Transverse colon (tissue), 4 donors: ENCODE data around the gene SYS1. TPM values are rescaled to one million over a fixed set of nuclear protein-coding genes. Genes with fewer than 3 reads are reported as not detected.

Source experiments
- DNase-seq: peaks from one replicate; pipeline ENCODE4 v3.0.0-alpha.2; 2019
- H3K27ac ChIP-seq, 4 donors: fragments of 200-600 bp; sonication (generic); 2 replicates each; pipeline ENCODE4 v1.5.1; 2016 to 2018; ENCODE audit warnings: inconsistent platforms in 4 of 4
- H3K27me3 ChIP-seq: fragments of 200-600 bp; sonication (generic); 2 replicates; pipeline ENCODE4 v1.5.1; 2017; ENCODE audit warnings: inconsistent platforms
- H3K36me3 ChIP-seq, 4 donors: fragments of 200-600 bp; sonication (generic); 2 replicates each; pipeline ENCODE4 v1.5.1; 2017 to 2019; ENCODE audit warnings: inconsistent platforms in 4 of 4
- H3K4me1 ChIP-seq, 4 donors: fragments of 200-600 bp; sonication (generic); 2 replicates each; pipeline ENCODE4 v1.5.1; 2017 to 2020; ENCODE audit warnings: inconsistent platforms in 4 of 4
- H3K4me3 ChIP-seq, 4 donors: fragments of 200-600 bp; sonication (generic); 1 replicate in 1 of 4; 2 replicates in 3 of 4; pipeline versions ENCODE4 v1.5.1 to v1.6.1; 2017 to 2019; ENCODE audit warnings: inconsistent platforms in 4 of 4
- H3K9me3 ChIP-seq, 2 donors: fragments of 200-600 bp; sonication (generic); 2 replicates each; pipeline ENCODE4 v1.5.1; 2017 to 2019; ENCODE audit warnings: inconsistent platforms in 2 of 2
- EP300 ChIP-seq: sonication (generic); formaldehyde crosslinking; IDR thresholded peaks from one replicate; pipeline ENCODE4 v1.6.1; 2017; ENCODE audit warnings: antibody characterized with exemption, low read depth
- POLR2A ChIP-seq: fragments of 450-650 bp; IDR thresholded peaks from one replicate; pipeline ENCODE4 v1.6.1; 2016; ENCODE audit warnings: antibody characterized with exemption, mild to moderate bottlenecking, moderate library complexity
- POLR2AphosphoS5 ChIP-seq, 3 donors: sonication (generic); formaldehyde crosslinking; IDR thresholded peaks; one replicate each; pipeline ENCODE4 v1.6.1; 2016; ENCODE audit warnings: antibody characterized with exemption in 3 of 3
- WGBS, 2 donors: methylation state at CpG; one replicate each; pipeline ENCODE4 v1.1.5; 2018; ENCODE audit warnings: low coverage in 1 of 2; 5-methylcytosine and 5-hydroxymethylcytosine counted together
- in situ Hi-C, 4 donors: fragments of 200-750 bp; cut with MboI; loops; one replicate each; pipeline versions ENCODE4 v1.15.0 to v1.15.1; 2017; ENCODE audit warnings: low sequenced_read_pairs in 3 of 4, low pct_ligation_motif_present in 1 of 4, low pct_unique_long_range_greater_than_20kb in 1 of 4
- intact Hi-C: fragments of 100-400 bp; cut with DNase I; formaldehyde crosslinking; loops from one replicate; pipeline ENCODE4 v1.15.1; 2023; ENCODE audit warnings: low total_unique reads
- total RNA-seq, 4 donors: library from RNA; depleted of rRNA; stranded (reverse); fragments of >200 nt; gene quantifications; one replicate each; pipeline ENCODE4 v1.1.0, GENCODE V29; 2016
- TF ChIP-seq, protein P1 (sequence below), 5 experiments: fragments of 200-600 bp in 3 of 5; fragments of 450-650 bp in 2 of 5; sonication (generic) in 3 of 5; IDR thresholded peaks; 1 replicate in 2 of 5; 2 replicates in 3 of 5; pipeline ENCODE4 v1.5.1; 2016 to 2017; ENCODE audit warnings: antibody characterized with exemption in 5 of 5, inconsistent platforms in 3 of 5, mild to moderate bottlenecking in 2 of 5, moderate library complexity in 1 of 5

SYS1 gene
- total RNA-seq, 4 donors from 2014 or later, result 5.6 to 64.7 (median 38.4) TPM

DNA sequence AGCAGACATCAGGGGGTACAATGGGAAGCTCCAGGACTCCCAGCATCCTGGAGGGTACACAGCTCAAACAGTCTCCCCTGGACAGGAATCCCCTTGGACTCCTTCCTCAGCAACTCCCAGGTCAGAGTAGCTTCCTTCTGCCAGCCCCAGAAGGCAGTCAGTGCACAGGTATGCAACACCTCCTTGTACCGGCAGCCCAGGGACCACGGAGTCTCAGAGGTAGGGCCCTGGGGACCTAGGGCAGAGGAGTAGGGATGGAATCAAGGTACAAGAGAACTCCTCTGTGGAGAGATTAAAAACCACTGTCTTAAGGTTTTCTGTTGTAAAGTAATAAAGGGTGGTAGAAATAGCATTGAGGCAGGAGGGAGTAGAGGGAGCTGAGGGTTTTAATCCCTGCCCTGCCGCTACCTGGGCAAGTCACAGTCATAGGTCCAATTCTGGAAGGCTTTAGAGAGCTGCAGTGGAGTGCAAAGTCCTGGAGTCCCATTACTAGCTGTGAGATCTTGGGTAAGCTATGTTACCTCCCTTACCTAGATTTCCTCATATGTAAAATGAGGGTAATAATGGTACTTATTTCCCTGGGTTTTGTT, 7.7 kb downstream of the SYS1 start:
- in situ Hi-C loops (loop anchor here in 3 of 4 donors (10.0 kb wide), 2 partner anchors 64 to 74 kb away; no protein-coding TSS in a partner anchor), intact Hi-C loops (loop anchor here (5.0 kb wide), 2 partner anchors 53 to 67 kb away; no protein-coding TSS in a partner anchor)
- Histone ChIP-seq H3K4me3 (no peak overlapping the region), H3K27ac (peak overlapping the region in 1 of 4 donors; percentile 13), H3K9me3 (no peaks in the 10 kb centered on the region), H3K27me3 (no peaks in the 10 kb centered on the region), H3K4me1 (peaks cover 8 to 33% (median 14%) of the 10 kb centered on the region in 4 donors), H3K36me3 (peaks cover 0 to 25% (median 9%) of the 10 kb centered on the region in 4 donors)
- TF ChIP-seq POLR2A (no peak), EP300 (no peak), POLR2AphosphoS5 (IDR thresholded peaks at IDR 0.05) (no peak)
- TF ChIP-seq, protein P1, sequence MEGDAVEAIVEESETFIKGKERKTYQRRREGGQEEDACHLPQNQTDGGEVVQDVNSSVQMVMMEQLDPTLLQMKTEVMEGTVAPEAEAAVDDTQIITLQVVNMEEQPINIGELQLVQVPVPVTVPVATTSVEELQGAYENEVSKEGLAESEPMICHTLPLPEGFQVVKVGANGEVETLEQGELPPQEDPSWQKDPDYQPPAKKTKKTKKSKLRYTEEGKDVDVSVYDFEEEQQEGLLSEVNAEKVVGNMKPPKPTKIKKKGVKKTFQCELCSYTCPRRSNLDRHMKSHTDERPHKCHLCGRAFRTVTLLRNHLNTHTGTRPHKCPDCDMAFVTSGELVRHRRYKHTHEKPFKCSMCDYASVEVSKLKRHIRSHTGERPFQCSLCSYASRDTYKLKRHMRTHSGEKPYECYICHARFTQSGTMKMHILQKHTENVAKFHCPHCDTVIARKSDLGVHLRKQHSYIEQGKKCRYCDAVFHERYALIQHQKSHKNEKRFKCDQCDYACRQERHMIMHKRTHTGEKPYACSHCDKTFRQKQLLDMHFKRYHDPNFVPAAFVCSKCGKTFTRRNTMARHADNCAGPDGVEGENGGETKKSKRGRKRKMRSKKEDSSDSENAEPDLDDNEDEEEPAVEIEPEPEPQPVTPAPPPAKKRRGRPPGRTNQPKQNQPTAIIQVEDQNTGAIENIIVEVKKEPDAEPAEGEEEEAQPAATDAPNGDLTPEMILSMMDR (IDR thresholded peaks at IDR 0.05), result no peak
- DNase-seq, result no peak
- 64 to 80% methylated on average over 1 to 3 of the region's 3 CpGs for WGBS, 2 donors

DNA sequence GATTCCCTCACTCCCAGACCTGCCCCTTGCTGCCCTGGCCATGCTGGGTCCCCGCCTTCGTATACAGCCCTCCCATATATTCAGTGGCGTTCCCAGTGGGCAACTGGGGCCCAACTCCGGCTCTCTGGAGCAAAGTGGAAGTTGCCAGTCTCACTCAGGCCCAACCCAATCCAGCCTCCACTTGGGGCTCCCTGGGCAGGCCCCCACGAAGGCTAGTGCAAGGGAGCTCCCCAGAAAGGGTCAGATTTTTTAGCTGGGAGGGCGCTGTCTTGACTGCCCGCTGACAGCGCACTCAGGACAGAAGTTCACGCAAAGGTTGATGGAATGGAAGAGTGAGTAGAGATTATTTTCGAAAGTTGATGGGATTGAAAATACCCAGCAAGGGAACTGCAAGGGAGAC, 9.3 kb downstream of the SYS1 start:
- 97 to 98% methylated on average over 6 to 10 of the region's 10 CpGs for WGBS, 2 donors
- Histone ChIP-seq H3K27ac (peak overlapping the region in 3 of 4 donors; percentile 78 to 91 (median 84)), H3K9me3 (no peaks in the 10 kb centered on the region), H3K27me3 (no peaks in the 10 kb centered on the region), H3K4me3 (no peak overlapping the region), H3K36me3 (peaks cover 0 to 10% (median 5%) of the 10 kb centered on the region in 4 donors), H3K4me1 (peaks cover 8 to 32% (median 14%) of the 10 kb centered on the region in 4 donors)
- no peak for TF ChIP-seq EP300
- TF ChIP-seq, protein P1 (IDR thresholded peaks at IDR 0.05), result no peak
- TF ChIP-seq POLR2AphosphoS5 (IDR thresholded peaks at IDR 0.05), result no peak
- TF ChIP-seq POLR2A, result no peak
- in situ Hi-C loops, result loop anchor here in 3 of 4 donors (10.0 kb wide), 2 partner anchors 63 to 73 kb away; no protein-coding TSS in a partner anchor
- intact Hi-C loops, result loop anchor here (5.0 kb wide), 2 partner anchors 55 to 65 kb away; no protein-coding TSS in a partner anchor
- DNase-seq, result no peak

DNA sequence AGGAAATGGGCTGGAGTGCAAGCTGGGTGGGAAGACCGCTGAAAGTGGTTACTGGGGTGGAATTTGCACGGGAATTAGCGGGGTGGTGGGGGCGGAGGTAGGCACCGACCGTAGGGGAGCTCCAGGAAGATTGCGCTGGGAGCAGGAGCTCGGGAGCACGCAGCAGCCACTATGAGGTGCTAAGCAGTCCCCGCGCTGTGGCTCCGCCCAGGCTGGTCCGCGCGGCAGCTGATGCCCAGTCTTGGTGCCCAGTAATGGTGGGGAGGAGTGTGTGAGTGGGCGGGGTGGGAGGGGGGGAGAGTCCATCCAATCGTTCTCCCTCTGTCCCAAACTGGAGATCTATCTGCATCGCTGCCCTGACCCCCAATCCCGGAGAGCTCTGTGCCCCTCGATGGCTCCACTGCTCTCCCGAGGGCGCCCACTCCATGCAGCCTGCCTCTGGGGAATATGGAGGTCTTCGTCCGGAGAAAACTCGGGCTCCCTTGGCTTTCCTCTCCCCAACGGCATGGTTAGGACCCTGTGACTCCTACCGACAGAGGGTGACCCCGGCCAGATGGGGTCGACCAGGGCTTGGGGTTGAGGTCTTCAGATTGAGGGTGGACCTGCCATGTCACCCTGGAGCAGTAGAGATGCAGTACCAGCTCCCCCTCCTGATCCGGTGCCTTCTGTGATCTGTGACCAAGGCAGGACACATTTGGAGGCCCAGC, 9.8 kb downstream of the SYS1 start:
- intact Hi-C loops, result loop anchor here (5.0 kb wide), 2 partner anchors 55 to 65 kb away; no protein-coding TSS in a partner anchor
- Histone ChIP-seq H3K27ac (peak overlapping the region; percentile 78 to 91 (median 88)), H3K27me3 (no peaks in the 10 kb centered on the region), H3K4me1 (peaks cover 8 to 28% (median 14%) of the 10 kb centered on the region in 4 donors), H3K4me3 (peak overlapping the region in 1 of 4 donors; percentile 63), H3K9me3 (no peaks in the 10 kb centered on the region), H3K36me3 (peaks cover 0 to 7% (median 2%) of the 10 kb centered on the region in 4 donors)
- in situ Hi-C loops, result loop anchor here in 3 of 4 donors (10.0 kb wide), 2 partner anchors 62 to 72 kb away; no protein-coding TSS in a partner anchor
- no peak for TF ChIP-seq POLR2AphosphoS5 (IDR thresholded peaks at IDR 0.05)
- TF ChIP-seq, protein P1 (IDR thresholded peaks at IDR 0.05), result peak in 1 of 5 experiments; percentile 23
- DNase-seq, result no peak
- 40 to 68% methylated on average over 4 to 28 of the region's 30 CpGs for WGBS, 2 donors
